ENCODE data around the gene PSMC3.

The PSMC3 gene

DNA sequence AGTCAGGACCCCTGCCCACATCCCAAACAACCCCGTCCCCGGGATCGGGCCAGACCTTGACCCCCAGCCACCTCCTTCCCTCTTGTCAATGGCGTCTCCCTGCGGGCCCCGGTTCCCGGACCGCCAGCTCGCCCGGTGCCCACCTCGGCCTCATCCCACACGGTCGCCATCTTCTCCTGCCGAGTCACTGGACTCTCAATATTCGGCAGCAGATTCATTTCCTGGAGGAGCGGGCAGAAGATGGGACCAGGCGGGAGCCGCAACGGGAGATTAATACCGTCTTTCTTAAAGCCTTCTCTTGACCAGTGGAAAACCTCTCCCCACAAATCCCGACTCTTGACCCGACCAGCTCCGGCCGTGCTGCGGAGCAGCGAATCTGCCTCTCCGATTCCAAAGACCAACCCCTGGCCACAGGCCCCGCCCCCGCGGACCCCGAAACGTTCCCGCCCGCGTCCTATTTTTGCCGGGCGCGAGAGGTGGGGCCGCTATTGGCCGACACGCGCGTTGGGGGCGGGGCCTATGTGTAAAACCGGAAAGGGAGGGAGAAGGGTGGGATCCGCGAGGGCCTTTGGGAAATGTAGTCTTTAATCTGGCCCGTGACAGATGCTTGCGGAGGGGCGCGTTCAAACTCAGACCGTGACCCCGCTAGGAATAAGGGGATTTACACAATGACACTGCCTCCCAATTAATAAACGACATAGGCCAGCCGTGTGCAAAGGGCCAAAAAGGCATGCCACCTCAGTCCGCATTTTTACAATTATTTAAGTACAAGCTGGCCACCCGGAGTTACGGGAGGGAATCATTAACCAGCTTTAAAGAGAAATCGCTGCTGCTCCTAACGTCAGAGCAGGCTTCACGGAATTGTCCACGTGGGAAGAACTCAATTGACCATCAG lies at the start of gene PSMC3:
TSS of gene PSMC3 (minus strand) at position 378 of the 895 bp plus-strand sequence. CDS start at position 218, 160 bp downstream.
- DNase-seq = peak; percentile 90 to 91

- no peak for DNase-seq
These were observed 44.4 kb upstream of the PSMC3 start for GRCh38 chr11:47470671-47471070.

GRCh38 chr11:47469361-47470179 lies 43.3 kb upstream of the PSMC3 start:
- no peak for DNase-seq

- no peak for DNase-seq
These were observed 42.5 kb upstream of the PSMC3 start for GRCh38 chr11:47468598-47469214.

- DNase-seq = no peak
These were observed 41.1 kb upstream of the PSMC3 start for GRCh38 chr11:47467357-47467756.

GRCh38 chr11:47466701-47467250 lies 40.5 kb upstream of the PSMC3 start:
- no peak for DNase-seq

DNA sequence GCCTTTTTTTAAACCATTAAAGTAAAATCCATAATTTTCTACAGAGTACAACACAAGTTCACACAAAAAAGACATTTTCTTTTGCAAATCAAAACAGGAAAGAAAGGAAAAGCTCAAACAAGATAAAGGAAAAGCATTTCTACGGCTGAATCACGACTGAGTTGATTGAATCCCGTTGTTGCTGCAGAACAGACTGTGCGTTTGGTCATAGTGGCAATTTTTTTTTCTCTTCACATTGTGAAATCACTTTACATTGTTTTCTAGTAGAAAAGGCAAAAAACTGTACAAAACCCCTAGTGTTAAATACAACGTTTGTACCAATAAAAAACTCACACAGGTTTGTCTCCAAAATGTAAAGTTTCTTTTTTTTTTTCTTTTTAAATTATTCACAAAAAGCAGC lies 40.0 kb upstream of the PSMC3 start:
- no peak for DNase-seq

GRCh38 chr11:47464483-47464882 lies 38.2 kb upstream of the PSMC3 start:
- DNase-seq = no peak

DNA sequence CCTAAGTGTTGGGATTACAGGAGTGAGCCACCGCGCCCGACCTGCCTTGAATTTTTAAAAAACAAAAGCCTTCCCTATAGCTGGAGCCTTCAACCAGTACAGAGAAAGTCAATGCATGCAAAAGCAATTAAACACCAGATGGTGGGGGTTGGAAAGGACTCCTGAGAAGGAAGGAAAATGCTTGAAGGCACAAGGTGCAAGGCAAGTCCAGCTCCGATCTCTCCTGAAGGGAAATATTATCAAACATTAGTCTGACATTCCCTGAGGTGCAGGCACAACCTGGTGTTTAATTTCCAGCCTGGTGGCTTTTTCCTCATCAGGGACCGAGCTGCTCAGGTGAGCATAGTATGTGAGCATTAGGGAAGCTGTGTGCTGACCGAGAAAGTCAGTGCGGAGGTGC lies 35.6 kb upstream of the PSMC3 start:
- no peak for DNase-seq

DNA sequence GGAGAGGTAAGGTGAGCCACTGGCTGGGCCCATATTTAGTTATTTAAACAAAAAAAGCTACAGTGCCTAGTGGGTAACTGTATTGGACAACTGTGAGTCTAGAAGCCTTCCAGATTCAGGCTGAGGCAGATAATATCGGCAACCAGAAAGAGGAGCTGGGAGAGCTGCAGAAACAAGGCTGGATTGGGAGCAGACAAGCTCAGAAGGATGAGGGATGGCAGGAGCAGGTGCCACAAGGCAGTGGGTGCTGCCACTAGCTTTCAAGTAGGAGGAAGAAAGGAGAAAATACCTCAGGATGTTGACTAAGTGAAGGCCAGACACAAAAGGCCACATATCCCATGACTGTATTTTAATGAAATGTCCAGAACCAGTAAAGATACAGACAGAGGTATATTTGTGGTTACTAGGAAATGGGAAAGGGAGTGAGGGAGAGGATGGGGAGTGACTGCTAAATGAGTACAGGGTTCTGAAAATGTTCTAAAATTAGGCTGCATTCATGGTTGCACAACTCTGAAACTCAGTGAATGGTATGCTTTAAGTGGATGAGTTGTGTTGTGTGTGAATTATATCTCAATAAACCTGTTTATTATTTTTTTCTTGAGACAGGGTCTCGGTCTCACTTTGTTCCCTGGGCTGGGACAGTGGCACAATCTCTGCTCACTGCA lies 34.5 kb upstream of the PSMC3 start:
- DNase-seq = no peak

DNA sequence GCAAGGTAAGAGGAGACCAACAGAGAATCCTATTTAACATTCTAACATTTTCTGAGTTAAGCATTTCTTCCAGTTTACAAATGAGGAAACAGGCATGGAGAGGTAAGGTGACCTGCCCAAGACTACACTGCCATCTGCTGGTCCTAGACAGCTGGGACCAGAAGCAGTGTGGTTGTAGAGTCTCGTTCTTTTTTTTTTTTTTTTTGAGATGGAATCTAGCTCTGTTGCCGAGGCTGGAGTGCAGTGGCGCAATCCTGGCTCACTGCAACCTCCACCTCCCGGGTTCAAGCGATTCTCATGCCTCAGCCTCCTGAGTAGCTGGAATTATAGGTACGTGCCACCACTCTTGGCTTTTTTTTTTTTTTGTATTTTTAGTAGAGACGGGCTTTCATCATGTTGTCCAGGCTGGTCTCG lies 28.0 kb upstream of the PSMC3 start:
- peak; percentile 80 to 81 for DNase-seq

GRCh38 chr11:47453365-47453764 lies 27.1 kb upstream of the PSMC3 start:
- DNase-seq = no peak

- DNase-seq = no peak
These were observed 25.8 kb upstream of the PSMC3 start for GRCh38 chr11:47451990-47452389.

GRCh38 chr11:47451436-47451835 lies 25.2 kb upstream of the PSMC3 start:
- no peak for DNase-seq

DNA sequence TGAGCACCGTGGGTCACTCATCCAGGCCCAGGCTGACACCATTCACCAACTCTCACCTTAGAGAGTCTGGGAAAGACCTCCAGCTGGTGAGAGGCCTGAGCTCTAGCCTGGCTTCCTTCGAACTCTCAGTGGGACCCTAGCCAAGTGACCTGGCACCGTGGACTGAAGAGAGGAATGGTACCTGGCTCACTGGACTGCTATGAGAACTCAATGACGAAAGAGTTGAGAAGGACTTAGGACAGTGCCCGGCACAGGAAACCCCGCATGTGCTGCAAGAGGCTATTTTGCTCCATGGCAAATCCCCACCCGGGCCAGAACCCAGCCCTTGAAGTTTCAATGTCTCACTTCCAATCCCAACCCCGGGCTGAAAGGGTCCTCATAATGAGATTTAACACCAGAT lies 23.3 kb upstream of the PSMC3 start:
- DNase-seq = no peak

- no peak for DNase-seq
These were observed 22.6 kb upstream of the PSMC3 start, which contains the start of gene RAPSN for GRCh38 chr11:47448566-47449427. Gene RAPSN (minus strand): TSS chr11:47449136. CDS start chr11:47448964, 172 bp downstream.

DNA sequence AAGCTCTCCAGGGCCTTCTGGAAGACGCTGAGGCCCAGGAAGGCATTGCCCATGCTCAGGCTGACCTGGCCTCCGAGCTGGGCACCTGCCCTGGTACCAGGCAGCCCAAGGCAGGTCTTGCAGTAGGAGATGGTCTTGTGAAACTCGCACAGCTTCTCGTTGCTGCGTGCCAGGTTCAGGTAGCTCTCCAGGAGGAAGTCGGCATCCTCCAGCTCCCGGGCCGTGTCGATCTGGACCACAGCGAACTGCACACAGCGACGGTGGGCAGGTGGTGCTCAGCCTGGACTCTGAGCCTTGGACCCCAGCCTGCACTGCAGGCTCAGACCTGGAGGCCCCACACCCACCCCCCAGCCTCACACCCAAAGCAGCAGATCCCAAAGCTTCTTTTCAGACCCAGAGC lies 21.7 kb upstream of the PSMC3 start:
- DNase-seq = no peak

DNA sequence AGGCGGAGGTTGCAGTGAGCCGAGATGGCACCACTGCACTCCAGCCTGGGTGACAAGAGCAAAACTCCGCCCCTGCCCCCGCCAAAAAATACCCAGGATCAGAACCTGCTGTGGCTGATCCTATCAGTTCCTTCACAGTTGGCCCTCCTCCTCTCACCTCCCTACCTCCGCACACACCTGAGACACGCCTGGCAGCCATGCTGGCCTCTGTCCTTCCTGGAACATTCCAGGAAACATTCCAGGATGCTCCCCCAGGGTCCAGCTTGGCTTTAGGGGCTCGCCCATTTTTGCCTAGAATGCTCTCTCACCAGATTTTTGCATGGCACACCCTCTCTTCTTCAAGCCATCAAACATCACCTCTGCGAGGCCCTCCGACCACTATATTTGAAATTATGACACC lies 20.6 kb upstream of the PSMC3 start:
- DNase-seq = no peak

GRCh38 chr11:47445840-47446239 lies 19.6 kb upstream of the PSMC3 start:
- no peak for DNase-seq

DNA sequence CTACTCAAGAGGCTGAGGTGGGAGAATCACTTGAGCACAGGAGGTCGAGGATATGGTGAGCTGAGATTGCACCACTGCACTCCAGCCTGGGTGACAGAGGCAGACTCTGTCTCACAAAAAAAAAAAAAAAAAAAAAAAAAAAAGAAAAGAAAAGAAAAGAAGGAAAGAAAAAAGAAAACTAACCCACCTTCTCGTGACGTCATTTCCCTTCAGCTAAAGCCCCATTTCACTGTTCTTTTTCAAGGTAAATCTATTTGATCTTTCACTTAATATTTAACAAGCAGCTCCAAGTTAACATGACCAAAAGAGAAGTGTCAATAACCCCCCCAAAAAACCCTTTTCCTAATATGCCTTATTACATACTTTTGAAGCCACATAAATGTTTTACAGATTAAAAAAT lies 17.6 kb upstream of the PSMC3 start:
- DNase-seq = no peak

DNA sequence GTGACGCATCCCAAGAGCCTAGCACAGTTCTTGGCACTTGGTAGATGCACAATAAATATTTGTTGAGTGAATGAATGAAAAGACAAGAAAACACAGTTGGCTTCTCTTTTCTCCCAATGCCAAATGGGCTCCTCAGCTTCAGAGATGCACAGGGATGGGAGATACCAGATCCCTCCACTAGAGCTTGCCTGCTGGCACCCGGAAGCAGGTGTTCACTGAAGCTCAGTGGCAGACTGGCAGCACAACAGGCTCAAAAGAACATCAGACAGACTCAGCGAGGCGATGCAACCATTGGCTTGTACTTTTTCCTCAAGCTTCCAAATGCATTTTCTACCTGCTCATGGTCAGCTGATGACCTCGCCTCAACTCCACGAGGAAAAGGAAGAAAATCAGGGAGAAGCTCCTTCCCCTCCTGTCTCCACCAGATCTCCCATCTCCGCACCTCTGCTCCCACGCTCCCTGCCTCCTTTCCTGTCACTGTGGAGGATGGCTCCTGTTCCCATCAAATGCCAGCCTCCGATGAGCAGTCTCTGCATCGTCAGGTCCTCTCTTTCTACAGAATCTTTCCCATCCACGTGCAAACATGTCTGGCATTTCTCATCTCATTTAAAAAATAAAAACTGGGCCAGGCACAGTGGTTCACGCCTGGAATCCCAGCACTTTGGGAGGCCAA lies 16.9 kb upstream of the PSMC3 start:
- no peak for DNase-seq
